Raji (cell line): Measurements from ENCODE around the gene ITGA1.

ENCODE experiments used
- POLR2A ChIP-seq: IDR thresholded peaks from 2 replicates; pipeline ENCODE4 v1.6.1; 2011; ENCODE audit warnings: low read depth, low read length, control low read depth; ENCODE audit not compliant: insufficient read depth

ITGA1 gene

DNA sequence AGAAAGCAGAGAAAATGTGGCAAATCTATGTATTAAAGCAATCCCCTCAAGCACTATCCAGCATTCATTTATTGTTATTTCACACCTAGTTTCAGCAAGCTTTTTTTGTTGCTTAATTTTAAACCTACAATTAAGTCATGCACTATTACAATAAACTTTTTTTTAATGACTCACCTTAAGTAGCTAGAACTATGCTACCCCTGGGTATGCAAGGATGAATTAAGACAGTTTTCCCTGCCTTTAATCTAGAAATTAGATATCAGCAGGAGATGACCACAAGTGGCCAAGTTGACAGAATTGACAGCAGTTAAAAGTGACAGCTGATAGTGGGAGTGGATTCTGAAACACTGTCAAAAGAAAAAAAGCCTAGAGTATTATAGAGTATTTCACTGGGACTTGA, 20.0 kb downstream of the ITGA1 start:
- no peak for TF ChIP-seq POLR2A

DNA sequence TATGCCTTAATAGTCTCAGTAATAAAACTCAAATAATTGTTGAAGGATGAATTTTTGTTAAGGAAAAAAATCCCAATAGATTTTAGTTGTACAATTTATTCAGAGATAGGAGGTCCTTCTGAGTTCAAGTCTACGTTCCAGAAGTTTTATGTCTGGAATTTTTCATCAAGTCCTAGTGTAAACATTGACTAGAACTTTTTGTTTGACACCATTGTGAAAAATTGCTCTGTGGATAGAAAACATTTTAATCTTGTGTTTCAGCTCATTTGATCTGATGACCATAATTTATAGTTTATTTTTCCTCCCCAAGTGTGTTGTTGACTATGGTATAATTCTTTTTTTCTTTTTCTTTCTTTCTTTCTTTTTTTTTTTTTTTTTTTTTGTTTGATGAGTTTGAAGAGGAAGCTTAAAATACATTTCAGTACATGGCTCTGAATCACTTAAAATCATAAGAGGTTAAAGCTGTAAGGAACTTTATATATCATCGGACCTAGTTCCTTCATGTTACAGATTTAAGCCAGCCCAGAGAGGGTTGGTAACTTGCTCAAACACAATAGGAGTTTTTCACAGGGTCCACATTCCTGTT, 20.7 kb downstream of the ITGA1 start:
- no peak for TF ChIP-seq POLR2A

DNA sequence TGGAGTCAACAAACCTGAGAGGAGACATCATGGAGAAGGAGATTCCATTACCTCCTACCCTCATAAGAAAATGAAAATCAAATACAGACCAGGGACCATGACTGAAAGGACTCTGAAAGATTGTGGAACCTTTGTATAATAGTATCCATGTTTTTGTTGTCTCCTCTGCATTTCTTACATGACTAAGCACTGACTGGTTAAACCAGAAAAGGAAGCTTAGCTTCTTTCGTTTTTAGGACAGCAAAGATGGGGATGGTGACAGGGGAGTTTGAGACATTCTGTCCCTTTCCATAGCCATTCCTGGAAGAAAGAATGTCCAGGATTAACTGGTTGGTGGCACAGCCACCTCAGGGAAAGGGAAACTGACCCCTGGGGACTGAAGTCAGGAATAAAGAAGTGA, 22.2 kb downstream of the ITGA1 start:
- no peak for TF ChIP-seq POLR2A

DNA sequence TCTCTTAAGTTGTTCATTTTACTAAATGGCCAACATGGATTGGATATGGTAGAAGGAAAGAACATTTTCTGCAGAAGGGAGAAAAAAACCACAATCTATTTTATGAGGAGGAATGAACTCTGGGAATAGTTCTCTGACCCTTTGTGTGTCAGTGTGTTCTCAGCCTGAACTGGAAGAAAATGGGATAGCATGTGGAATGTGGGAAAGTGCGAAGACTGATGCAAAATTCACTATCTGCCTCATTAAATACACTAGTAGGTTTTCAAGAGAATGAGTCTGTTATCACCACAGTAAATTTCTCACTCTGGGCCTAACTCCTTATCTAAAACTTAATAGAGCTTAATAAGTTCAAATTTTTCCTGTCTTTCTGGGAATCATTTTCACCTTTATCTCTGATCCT, 22.7 kb downstream of the ITGA1 start:
- TF ChIP-seq POLR2A: no peak

DNA sequence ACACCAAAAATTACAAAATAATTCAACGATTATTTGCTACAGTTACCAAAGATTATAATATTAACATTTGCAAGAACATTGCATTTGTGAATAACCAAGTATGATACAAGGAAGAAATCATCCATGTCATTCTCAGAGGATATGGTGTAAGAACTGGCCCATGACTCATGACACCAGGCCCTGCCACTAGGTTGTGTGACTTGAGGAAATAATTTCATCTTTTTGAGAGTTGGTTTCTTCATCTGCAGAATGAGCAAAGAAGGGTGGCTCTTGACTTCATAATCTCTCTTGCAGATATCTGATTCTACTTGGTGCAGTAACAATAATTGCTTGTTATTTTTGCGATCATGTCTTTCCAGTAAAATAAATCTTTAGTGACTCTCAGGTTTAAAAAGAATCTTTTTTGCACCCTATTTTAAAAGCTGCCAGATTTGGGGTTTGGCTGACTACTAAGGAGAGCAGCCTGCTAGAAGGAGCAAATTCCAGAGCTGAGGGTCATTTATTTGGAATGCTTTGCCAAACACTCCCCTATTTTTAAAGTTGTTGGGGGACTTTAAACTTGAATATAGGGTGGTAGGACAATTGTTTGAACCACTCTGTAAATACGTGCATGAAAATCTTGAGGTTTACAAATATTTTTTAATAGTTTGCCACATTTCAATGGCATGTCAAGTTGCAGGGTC, 23.5 kb downstream of the ITGA1 start:
- no peak for TF ChIP-seq POLR2A

DNA sequence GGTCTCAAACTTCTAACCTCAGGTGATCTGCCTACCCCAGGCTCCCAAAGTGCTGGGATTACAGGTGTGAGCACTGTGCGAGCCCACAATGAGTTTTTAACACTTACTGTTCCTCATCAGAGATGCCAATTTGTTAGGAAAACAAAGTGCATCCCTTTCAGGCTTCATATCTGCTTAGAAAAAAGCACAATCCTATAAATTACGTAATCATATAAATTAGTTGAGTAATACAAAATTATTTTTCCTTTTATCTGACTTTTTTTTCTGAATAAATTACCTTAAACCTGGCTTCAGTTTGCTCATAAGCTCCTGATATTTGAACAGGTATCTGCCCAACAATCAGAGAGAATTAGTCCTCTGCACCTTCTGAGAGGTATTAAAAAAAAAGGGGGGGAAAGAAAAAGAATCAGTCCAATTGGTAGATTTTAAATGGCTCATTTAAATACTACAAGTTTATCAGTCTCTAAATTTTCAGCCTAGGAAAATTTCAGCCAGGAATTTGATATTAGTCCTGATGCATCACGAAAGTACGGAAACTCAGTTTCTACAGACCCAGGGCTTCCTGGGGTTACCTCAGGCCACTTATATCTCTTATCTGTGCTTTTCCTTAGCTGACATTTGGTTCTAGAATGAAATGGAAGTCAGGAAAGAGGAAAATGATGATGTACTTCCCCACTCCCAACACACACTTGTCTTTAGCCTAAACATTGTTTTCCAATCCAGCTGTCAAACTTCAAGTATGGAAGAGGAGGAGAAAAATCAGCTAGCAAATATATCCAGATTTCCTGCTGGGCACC, 26.8 kb downstream of the ITGA1 start:
- no peak for TF ChIP-seq POLR2A

DNA sequence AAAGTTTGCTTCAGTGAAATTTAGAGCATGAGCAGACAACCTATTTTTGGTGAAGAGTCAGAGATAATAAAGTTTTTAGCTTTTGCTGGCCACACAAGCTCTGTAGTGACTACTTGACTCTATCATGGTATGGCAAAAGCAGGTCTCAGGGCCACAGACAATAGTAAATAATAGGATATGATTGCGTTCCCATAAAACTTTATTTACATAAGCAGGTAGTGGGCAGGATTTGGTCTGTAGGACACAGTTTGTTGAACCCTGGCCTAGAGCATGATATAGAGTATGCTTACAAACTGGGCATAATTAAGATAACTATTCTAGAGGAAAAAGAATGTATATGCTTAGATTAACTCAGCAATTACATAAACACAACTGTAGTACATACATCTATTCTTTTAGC, 30.1 kb downstream of the ITGA1 start:
- TF ChIP-seq POLR2A: no peak

DNA sequence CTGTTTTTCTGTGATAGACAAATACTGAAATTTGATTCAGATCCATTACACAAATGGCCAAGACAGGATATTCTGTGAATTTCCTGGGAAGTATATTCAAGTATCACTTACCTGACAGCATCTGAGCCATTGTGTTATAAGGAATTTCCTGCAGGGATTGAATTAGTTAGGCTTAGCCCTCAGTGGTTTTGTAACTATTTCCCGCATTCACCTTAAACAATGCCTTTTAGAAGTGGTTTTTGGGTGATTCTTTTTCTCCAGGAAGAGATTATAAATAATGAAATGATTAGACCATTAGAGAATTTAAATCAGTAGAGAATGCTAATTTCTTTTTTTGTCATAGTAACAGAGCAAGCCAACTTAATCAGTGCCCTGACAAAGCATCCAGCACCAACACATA, 30.6 kb downstream of the ITGA1 start:
- no peak for TF ChIP-seq POLR2A

DNA sequence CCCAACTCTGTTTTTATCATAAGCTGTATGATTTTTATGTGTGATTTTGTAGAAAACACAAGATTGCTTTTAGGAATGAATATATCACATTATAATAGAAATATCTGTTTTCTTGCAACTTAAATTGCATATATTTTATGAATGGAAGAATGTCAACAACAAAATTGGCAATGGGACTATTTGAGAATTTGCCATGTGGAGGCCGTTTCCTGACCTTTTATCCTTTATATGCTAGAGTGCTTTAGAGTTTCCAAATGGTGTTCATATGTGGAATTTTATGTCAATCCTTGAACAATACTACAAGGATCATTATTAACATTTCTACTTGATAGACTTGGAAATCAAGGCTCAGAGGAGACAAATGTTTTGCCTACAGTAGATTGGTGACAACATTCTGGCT, 34.2 kb downstream of the ITGA1 start:
- no peak for TF ChIP-seq POLR2A

DNA sequence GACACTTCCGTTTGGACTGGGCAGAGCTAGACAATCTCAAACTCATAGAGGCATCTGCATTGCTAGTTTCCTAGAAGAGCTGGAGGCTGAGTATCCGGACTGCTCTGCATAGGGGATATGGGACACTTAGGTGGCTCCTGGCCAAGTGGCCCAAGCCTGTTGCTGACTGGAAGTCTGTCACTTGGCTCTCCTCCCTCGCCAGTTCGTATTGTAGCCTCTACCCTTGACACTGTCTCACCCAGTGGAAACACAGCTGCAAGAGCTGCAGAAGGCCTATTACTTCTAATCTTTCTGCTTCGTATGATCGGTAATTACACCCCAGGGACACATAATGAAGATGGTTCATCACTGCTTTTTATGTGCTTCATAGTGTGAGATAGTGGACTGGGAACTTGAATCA, 34.7 kb downstream of the ITGA1 start:
- no peak for TF ChIP-seq POLR2A

DNA sequence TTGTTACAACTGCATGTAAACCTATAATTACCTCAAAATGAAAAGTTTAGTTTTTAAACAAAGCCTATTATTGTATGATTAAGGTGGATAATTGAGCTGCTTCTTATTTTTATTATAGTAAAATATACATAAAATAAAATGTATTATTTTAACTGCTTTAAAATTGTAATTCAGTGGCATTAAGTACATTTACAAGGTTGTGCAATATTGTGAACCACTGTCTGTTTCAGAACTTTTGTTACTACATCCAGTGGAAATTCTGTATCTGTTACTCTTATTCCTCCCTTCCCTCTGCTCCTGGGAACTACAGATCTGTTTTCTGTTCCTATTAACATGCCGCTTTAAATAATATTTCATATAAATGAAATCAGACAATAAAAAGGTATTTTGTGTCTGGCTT, 37.1 kb downstream of the ITGA1 start:
- TF ChIP-seq POLR2A: no peak

DNA sequence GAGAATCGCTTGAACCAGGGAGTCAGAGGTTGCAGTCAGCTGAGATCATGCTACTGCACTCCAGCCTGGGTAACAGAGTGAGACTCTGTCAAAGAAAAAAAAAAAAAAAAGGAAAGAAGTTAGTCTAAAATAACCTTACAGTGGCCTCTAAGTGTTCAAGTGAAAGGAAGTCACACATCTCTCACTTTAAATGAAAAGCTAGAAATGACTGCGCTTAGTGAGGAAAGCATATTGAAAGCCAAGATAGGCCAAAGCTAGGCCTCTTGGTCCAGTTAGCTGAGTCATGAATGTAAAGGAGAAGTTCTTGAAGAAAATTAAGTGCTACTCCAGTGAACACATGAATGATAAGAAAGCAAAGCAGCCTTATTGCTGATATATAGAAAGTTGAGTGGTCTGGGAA, 38.1 kb downstream of the ITGA1 start:
- no peak for TF ChIP-seq POLR2A

DNA sequence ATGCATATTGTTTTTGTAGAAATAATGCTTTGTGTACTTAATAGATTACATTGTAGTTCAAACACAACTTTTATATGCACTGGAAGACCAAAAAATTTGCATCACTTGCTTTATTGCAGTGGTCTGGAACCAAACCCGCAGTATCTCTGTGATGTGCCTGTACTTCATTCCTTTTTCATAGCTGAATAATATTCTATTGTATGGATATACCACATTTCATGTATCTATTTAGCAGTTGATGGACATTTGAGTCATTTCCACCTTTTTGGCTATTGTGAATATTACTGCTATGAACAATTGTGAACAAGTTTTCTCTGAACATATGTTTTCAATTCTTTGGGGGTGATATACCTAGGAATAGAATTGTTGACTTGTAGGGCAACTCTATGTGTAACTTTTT, 40.1 kb downstream of the ITGA1 start:
- no peak for TF ChIP-seq POLR2A

DNA sequence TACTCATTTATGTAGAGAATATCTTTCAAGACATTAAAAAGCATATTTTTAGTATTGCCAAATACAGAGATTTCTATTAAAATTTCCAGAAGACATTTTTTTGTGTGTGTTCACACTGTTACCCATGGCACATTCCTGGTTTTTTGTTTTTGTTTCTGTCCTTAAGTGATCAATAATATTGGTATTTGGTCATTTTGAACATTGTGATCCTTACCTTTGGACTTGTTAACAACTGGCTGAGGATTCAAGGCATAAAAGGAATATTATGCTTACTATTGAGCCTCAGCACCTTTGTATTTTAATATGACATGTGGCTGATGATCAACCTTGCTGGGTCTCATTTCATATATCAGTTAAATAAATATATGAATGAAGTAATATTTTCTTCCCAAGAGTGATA, 41.9 kb downstream of the ITGA1 start:
- TF ChIP-seq POLR2A: no peak

DNA sequence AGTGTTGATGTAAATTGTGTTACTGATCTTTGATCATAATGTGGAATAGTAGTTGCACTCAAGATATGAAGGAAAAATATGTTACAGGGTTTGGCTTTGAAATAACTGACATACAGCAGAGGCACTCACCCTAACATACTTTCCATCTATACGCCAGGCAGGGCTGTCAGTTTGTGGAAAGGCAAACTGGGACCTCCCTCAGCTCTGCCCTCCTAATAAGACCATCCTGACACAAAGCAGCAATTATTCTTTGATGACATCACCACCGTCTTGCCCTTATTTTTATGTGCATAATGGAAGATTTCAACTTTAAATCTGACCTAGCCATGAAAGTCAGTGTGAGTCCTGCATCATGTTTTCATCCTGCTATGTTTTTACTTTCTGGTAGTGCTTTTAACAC, 42.9 kb downstream of the ITGA1 start:
- no peak for TF ChIP-seq POLR2A

DNA sequence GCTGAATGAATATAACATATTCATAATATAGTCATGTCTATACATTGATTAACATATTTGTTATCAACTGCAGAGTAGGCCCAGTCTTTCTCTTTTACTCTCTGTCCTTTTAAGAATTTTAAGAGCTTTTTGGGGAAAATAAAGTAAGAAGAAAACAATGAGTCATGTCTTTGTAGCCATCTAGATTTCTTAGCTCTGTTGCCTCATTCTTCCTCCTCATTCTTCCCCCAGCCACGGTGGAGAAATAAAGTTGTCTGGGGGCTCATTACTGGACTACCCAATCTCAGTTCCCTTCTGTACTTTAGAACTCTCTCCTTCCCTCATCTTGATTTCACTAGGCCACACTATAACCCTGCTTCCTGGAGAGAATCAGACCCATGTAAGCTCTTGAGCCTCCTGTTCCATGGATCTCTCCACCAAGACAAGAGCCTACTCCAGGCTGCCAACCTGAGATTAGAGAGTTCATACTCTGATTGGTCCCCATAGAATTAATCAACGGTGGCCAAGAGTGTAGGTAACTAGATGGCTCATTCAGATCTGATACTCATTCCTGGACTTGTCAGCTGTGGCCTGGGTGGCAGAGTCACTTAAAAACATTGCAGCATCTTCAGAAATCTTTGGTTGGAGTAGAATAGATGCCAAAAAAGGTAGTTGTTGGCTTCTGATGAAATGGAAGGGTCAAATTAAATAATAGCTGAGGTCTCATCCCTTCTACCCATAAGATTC, 44.2 kb downstream of the ITGA1 start:
- no peak for TF ChIP-seq POLR2A
